ENCODE measurements around the gene OBSCN.
A peak's percentile ranks its signal among the peaks of the same experiment; 100 is the strongest.
"Not testable (repeated sequence)": the region's sequence is repeated elsewhere in the genome, so short reads cannot be mapped to it uniquely, and the experiment has no call there.

The OBSCN gene

GRCh38 chr1:228259951-228260350 is 52.1 kb downstream of the OBSCN start:
- no peak for DNase-seq

- no peak for DNase-seq
Measured at GRCh38 chr1:228261706-228262105, 53.9 kb downstream of the OBSCN start.

- no peak for DNase-seq
Measured at GRCh38 chr1:228262475-228262874, 54.6 kb downstream of the OBSCN start.

DNA sequence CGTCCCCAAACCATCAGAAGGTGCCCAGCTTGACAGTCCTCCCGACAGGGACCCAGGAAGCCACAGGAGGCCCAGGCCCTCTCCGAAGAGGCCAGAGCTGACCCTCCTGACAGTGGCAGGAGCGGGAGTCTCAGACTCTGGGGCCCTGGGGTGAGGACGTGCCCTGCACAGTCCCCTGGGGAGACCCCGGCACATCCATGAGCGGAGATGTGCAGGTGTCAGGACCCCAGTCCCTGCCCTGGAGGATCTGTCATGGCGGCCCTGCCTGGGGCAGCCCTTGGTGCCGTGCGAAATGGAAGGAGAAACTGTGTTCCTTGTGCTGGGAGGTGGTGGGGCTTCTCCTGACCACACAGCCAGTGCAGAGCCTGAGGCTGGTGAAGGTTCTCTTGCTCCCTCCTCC is 55.8 kb downstream of the OBSCN start:
- no peak for DNase-seq

GRCh38 chr1:228264090-228264829 is 56.4 kb downstream of the OBSCN start:
- no peak for DNase-seq

DNA sequence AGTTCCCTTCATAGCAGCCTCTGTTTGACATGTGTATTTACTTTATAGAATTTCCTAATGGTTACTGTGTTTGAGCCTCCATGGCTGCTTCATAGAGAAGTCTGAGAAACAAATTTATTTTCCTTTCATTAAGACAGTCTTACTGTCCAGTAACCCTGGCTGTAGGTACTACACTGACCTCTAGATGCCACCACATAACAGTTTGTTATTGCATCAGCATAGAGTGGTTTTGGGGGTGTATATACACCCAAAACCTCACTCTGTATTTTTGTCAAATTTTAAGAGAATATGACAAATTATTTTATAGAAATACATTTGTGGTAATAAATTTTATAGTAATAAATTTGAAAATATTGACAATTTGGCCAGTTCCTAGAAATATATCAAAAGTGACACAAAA is 57.3 kb downstream of the OBSCN start:
- no peak for DNase-seq

GRCh38 chr1:228267962-228268880 is 60.4 kb downstream of the OBSCN start:
- no peak for DNase-seq

- DNase-seq, result no peak
Measured at GRCh38 chr1:228268881-228269265, 61.0 kb downstream of the OBSCN start.

- DNase-seq, result not testable (repeated sequence)
Measured at GRCh38 chr1:228269431-228269830, 61.6 kb downstream of the OBSCN start.

DNA sequence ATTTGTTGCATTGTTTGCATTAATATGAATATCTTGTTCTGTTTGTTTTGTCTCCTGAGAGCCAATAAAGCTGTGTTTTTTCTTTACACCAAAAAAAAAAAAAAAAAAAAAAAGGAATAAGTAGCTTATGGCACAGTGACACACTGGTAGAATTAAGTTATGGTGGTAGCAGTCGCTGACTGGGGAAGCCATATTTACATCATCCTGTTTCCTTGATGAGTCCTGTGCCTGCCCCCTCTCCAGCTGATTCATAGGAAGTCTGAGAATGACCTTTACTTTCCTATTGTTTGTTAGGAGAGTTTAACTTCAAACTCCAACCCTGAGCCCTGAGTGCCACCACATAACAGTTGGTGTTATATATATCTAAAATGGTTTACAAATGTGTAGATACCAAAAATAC is 62.2 kb downstream of the OBSCN start:
- no peak for DNase-seq

DNA sequence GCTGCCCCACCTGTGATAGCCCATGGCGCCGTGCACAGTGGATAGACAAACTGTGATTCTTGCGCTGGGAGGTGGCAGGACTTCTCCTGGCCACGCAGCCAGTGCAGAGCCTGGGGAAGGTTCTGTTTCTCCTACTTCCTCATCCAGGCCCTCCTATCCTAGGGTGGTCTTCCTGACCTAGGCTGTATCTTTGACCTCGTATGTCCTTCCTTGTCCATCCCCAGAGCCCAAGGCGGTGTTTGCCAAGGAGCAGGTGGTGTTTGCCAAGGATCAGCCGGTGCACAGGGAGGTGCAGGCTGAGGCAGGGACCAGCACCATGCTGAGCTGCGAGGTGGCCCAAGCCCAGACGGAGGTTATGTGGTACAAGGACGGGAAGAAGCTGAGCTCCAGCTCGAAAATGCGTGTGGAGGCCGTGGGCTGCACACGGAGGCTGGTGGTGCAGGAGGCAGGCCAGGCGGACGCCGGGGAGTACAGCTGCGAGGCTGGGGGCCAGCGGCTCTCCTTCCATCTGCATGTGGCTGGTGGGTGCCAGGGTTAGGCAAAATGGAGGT is 63.9 kb downstream of the OBSCN start:
- DNase-seq, result no peak

DNA sequence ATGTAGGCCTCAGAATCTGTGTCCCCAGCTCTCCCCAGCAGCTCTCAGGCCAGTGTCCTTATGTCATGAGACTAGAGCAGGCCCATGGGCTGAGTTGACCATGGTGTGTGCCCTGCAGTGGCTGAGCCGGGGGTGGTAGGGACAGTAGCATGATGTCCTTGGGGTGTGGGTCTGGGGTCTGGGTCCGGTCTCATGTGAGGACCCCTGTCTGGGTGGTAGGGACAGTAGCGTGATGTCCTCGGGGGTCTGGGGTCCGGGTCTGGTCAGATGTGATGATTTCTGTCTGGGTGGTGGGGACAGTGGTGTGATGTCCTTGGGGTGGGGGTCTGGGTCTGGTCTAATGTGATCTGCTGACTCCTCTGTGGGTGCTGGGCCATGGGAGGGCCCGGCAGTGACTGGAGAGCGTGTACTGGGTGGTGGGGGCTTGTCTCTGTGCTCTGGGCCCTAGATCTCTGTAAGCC is 64.5 kb downstream of the OBSCN start:
- no peak for DNase-seq

GRCh38 chr1:228272831-228273571 is 65.2 kb downstream of the OBSCN start:
- no peak for DNase-seq

DNA sequence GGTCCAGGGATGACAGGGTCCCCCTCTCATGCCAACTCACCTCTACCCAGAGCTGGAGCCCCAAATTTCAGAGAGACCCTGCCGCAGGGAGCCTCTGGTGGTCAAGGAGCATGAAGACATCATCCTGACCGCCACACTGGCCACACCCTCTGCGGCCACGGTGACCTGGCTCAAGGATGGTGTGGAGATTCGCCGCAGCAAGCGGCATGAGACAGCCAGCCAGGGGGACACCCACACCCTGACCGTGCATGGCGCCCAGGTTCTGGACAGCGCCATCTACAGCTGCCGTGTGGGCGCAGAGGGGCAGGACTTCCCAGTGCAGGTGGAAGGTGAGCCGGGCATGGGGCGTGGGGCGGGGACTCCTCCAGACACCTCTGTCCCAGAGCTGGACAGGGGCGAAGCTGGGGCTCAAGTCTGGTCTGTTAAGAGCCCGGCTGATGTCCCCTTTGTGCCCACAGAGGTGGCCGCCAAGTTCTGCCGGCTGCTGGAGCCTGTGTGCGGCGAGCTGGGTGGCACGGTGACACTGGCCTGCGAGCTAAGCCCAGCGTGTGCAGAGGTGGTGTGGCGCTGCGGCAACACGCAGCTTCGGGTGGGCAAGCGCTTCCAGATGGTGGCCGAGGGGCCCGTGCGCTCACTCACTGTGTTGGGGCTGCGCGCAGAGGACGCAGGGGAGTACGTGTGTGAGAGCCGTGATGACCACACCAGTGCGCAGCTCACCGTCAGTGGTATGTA is 66.0 kb downstream of the OBSCN start:
- no peak for DNase-seq

GRCh38 chr1:228274452-228275178 is 66.8 kb downstream of the OBSCN start:
- no peak for DNase-seq

DNA sequence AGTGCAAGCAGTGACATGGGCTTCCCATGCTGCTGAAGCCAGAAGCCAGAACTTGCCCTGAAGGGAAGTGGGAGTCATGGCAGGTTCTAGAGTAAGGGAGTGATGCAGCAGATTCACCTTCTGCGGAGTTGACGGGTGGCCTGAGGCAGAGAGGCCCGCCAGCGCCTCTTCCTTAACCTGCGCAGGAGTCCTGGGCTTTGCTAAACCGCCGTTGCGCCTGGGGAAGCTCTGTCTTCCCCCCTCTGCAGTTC is 67.3 kb downstream of the OBSCN start:
- DNase-seq, result peak in 1 of 6 experiments; percentile 13

- DNase-seq, result peak; percentile 69 to 88 (median 82)
Measured at GRCh38 chr1:228275430-228276173, 67.8 kb downstream of the OBSCN start.

DNA sequence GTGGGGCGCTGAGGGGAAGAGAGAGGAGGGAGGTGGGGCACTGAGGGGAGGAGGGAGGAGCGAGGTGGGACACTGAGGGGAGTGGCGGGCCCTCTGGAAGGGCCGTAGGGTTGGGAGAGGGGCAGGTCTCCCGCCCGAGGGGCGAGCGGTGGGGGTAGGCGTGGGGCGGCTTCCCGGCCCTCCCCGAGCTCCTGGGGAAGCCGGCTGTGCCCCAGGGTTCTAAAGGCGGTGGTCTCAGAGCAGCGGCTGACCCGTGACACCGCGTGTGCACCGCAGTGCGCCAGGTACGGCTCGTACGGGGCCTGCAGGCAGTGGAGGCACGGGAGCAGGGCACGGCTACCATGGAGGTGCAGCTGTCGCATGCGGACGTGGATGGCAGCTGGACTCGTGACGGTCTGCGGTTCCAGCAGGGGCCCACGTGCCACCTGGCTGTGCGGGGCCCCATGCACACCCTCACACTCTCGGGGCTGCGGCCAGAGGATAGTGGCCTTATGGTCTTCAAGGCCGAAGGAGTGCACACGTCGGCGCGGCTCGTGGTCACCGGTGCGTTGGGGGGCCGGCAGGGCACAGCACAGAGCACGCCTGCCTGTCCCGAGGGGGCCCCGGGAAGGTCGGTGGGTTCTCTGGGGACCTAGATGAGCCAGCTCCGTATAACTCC is 68.5 kb downstream of the OBSCN start:
- DNase-seq, result no peak

- DNase-seq, result no peak
Measured at GRCh38 chr1:228276901-228277490, 69.2 kb downstream of the OBSCN start.

Measured in stimulated activated naive CD4-positive, alpha-beta T cell (primary cell).